ENCODE data around the gene CHST15. TPM values are rescaled to one million over a fixed set of nuclear protein-coding genes. Genes with fewer than 3 reads are reported as not detected.

Gene CHST15
- total and polyA plus RNA-seq, 2 experiments from 2014 or later, result 0.92 to 1.9 TPM

DNA sequence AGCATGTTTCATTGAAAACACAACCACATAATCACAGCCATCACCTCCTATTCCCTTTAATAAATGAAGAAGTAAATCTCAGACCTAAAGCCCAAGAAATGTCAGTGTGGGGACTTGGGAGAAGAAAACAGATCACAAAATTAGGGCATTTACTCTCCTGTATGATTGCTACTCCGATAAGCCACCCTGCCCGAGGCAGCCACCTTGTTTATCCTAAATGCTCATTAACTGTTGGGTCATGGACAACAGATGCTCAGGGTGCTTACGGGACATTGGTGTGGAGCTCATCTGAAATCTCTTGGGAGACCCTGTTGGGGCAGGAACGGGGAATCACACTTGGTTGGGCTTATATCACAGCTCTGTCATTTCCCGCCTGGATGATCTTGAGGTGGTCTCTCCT, 17.5 kb upstream of the CHST15 start:
- Histone ChIP-seq H3K27ac (no peak overlapping the region), H3K27me3 (no peaks in the 10 kb centered on the region), H3K9me3 (ENCODE audit: low read depth) (no peaks in the 10 kb centered on the region), H3K4me3 (no peak overlapping the region), H3K36me3 (no peaks in the 10 kb centered on the region), H3K4me1 (ENCODE audit: low read depth) (no peaks in the 10 kb centered on the region)
- TF ChIP-seq, protein P1, sequence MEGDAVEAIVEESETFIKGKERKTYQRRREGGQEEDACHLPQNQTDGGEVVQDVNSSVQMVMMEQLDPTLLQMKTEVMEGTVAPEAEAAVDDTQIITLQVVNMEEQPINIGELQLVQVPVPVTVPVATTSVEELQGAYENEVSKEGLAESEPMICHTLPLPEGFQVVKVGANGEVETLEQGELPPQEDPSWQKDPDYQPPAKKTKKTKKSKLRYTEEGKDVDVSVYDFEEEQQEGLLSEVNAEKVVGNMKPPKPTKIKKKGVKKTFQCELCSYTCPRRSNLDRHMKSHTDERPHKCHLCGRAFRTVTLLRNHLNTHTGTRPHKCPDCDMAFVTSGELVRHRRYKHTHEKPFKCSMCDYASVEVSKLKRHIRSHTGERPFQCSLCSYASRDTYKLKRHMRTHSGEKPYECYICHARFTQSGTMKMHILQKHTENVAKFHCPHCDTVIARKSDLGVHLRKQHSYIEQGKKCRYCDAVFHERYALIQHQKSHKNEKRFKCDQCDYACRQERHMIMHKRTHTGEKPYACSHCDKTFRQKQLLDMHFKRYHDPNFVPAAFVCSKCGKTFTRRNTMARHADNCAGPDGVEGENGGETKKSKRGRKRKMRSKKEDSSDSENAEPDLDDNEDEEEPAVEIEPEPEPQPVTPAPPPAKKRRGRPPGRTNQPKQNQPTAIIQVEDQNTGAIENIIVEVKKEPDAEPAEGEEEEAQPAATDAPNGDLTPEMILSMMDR (IDR thresholded peaks at IDR 0.05; ENCODE audit: low read depth, low read length), result no peak
- DNase-seq (ENCODE audit: low read depth in 1 of 2, low spot score in 1 of 2), result no peak

- no peak overlapping the region for H3K4me3 ChIP-seq
- H3K27me3 ChIP-seq, result no peaks in the 10 kb centered on the region
- no peaks in the 10 kb centered on the region for H3K4me1 ChIP-seq (ENCODE audit: low read depth)
- TF ChIP-seq, protein P1 (IDR thresholded peaks at IDR 0.05; ENCODE audit: low read depth, low read length), result no peak
- H3K27ac ChIP-seq, result no peak overlapping the region
- no peaks in the 10 kb centered on the region for H3K36me3 ChIP-seq
- DNase-seq (ENCODE audit: low read depth in 1 of 2, low spot score in 1 of 2), result no peak
- no peaks in the 10 kb centered on the region for H3K9me3 ChIP-seq (ENCODE audit: low read depth)
Observed at GRCh38 chr10:124109261-124109660, 15.9 kb upstream of the CHST15 start.

DNA sequence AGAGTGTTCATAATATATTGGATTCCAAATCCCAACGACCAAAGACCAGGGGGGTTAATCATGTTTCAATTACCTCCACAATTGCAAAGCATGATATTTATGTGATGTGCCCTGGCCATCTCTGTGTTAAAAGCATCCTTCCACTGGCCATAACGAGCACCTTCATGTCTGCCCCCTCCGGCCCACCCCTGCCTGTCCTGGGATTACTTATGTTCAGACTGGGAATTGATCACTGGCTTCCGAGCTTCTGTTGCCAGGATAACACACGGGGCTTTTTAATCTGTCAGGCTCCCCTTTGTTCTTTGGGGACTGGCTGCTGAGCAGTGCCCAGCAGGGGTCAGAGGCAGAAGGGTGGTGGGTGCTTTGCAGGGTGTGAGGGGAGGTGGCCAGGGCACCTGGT, 13.7 kb upstream of the CHST15 start:
- no peak for DNase-seq (ENCODE audit: low read depth in 1 of 2, low spot score in 1 of 2)
- Histone ChIP-seq H3K9me3 (ENCODE audit: low read depth) (no peaks in the 10 kb centered on the region), H3K27me3 (no peaks in the 10 kb centered on the region), H3K36me3 (no peaks in the 10 kb centered on the region), H3K4me1 (ENCODE audit: low read depth) (no peaks in the 10 kb centered on the region), H3K4me3 (no peak overlapping the region), H3K27ac (no peak overlapping the region)
- TF ChIP-seq, protein P1 (IDR thresholded peaks at IDR 0.05; ENCODE audit: low read depth, low read length), result no peak

DNA sequence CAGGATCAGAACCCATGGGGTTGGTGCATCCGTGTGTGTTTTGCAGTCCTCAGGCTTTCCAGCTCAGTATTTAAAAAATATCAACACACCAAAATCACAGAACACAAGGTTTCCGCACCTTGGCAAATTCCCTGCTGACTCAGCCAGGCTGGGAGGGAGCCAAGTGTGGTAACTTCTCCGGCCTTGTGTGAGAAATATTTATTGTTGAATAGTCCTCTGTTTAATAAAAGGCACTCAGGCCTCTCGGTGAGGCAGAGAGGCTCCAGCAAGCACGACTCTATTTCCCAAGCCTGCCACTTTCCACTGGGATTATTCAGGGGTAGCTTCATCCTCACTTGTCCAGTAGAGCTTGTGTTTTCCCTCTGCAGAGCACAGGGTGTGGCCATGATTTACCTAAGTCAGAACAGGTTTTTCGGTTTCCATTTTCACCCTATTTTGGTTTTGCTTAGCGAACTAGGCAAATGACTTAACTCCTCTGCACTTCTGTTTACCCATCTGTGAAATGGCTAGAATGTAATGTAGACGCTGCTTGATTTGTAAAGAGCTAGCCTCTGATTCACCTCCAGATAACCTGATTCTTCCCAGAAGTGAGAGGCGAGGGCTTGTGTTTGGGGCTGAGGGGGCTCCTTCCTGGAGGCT, 13.0 kb upstream of the CHST15 start:
- Histone ChIP-seq H3K27me3 (no peaks in the 10 kb centered on the region), H3K9me3 (ENCODE audit: low read depth) (no peaks in the 10 kb centered on the region), H3K4me3 (no peak overlapping the region), H3K36me3 (no peaks in the 10 kb centered on the region), H3K27ac (no peak overlapping the region), H3K4me1 (ENCODE audit: low read depth) (no peaks in the 10 kb centered on the region)
- peak in 1 of 2 donors; percentile 93 for DNase-seq (ENCODE audit: low read depth in 1 of 2, low spot score in 1 of 2)
- TF ChIP-seq, protein P1 (IDR thresholded peaks at IDR 0.05; ENCODE audit: low read depth, low read length), result no peak

DNA sequence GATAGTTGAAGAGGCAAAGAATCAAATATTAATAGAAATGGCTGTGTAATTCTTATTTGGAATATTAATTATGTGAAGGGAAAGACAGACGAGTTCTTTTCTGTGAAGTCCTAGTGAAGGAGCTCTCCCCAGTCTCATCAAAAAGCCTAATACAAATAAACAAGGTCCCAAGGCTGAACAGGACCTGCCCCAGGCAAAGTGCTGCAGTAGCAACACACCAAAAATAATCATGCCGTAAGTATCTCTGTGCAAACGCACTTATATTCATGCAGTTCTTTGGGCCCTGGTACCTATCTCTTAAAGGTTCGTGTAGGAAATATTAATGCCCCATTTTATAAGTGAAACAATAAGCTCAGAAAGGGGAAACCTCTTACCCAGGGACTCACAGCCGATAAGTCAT, 12.2 kb upstream of the CHST15 start:
- Histone ChIP-seq H3K36me3 (no peaks in the 10 kb centered on the region), H3K27ac (no peak overlapping the region), H3K27me3 (no peaks in the 10 kb centered on the region), H3K4me3 (no peak overlapping the region), H3K9me3 (ENCODE audit: low read depth) (no peaks in the 10 kb centered on the region), H3K4me1 (ENCODE audit: low read depth) (no peaks in the 10 kb centered on the region)
- TF ChIP-seq, protein P1 (IDR thresholded peaks at IDR 0.05; ENCODE audit: low read depth, low read length), result no peak
- DNase-seq (ENCODE audit: low read depth in 1 of 2, low spot score in 1 of 2), result no peak
